ENCODE data around the gene TNNI3K. TPM values are rescaled to one million over a fixed set of nuclear protein-coding genes. Genes with fewer than 3 reads are reported as not detected.

Gene TNNI3K
- total RNA-seq, 1 experiment from 2014 or later: 0.49 TPM

DNA sequence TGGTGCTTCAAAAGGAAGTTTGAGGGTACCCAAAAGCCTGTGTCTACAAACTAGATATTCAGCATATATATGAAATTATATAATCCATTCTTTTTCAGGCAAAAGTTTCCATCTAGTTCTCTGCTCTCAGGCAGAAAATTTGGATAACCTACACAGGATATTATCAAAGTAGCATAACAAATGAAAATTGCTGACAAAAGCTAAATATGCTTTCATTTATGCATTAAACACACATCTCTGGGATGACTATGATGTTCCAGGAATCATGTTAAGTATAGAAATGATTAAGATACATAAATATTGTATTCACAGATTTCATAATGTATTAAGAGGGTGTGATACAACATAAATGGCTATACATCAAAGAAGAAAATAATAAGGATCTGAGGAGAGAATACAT, 184.4 kb downstream of the TNNI3K start:
- Histone ChIP-seq H3K4me2 (ENCODE audit: low read length) (no peak overlapping the region), H3K27me3 (ENCODE audit: insufficient read depth, low read length) (peaks cover 7% of the 10 kb centered on the region; the same call in 1 of the 2 replicates), H3K4me3 (replicated peaks in 1 of 2; ENCODE audit: low read depth in 1 of 2, low read length in 2 of 2) (no peak overlapping the region), H3K9me2 (ENCODE audit: insufficient read depth) (no peaks in the 10 kb centered on the region), H3K9ac (ENCODE audit: low read length) (no peak overlapping the region), H2AFZ (ENCODE audit: low read depth, low read length, poor library complexity, severe bottlenecking) (no peak overlapping the region), H4K20me1 (ENCODE audit: insufficient read depth) (no peaks in the 10 kb centered on the region; the same call in 1 of the 2 replicates), H3K27ac (ENCODE audit: low read depth, low read length) (no peak overlapping the region), H3K79me2 (ENCODE audit: insufficient read depth, low read length) (no peaks in the 10 kb centered on the region), H3K9me3 (ENCODE audit: control insufficient read depth in 1 of 2, insufficient read depth in 1 of 2, low read depth in 1 of 2, low read length in 2 of 2) (no peaks in the 10 kb centered on the region), H3K4me1 (ENCODE audit: control insufficient read depth in 1 of 2, insufficient read depth in 2 of 2, low read length in 2 of 2) (no peaks in the 10 kb centered on the region), H3K36me3 (ENCODE audit: control insufficient read depth in 1 of 2, insufficient read depth in 2 of 2, low read length in 2 of 2) (no peaks in the 10 kb centered on the region)
- TF ChIP-seq YY1 (IDR thresholded peaks at IDR 0.05; ENCODE audit: extremely low read depth, insufficient replicate concordance, low read depth, low read length): no peak
- TF ChIP-seq ZFX (IDR thresholded peaks at IDR 0.05): no peak
- TF ChIP-seq POLR2AphosphoS5 (IDR thresholded peaks at IDR 0.05; ENCODE audit: low read depth, low read length): no peak
- no peak for TF ChIP-seq EZH2phosphoT487 (IDR thresholded peaks at IDR 0.05; ENCODE audit: borderline replicate concordance)
- TF ChIP-seq, protein P1, sequence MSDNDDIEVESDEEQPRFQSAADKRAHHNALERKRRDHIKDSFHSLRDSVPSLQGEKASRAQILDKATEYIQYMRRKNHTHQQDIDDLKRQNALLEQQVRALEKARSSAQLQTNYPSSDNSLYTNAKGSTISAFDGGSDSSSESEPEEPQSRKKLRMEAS (IDR thresholded peaks at IDR 0.05): no peak
- no peak for TF ChIP-seq SIN3A (IDR thresholded peaks at IDR 0.05; ENCODE audit: low read depth)
- no peak for TF ChIP-seq POLR2A (IDR thresholded peaks at IDR 0.05; ENCODE audit: borderline replicate concordance, extremely low read depth, insufficient read depth, insufficient read length)
- no peak for TF ChIP-seq ELF1 (IDR thresholded peaks at IDR 0.05; ENCODE audit: borderline replicate concordance, low read depth)
- TF ChIP-seq ZNF274 (IDR thresholded peaks at IDR 0.05; ENCODE audit: low read depth, low read length): no peak
- TF ChIP-seq, protein P2, sequence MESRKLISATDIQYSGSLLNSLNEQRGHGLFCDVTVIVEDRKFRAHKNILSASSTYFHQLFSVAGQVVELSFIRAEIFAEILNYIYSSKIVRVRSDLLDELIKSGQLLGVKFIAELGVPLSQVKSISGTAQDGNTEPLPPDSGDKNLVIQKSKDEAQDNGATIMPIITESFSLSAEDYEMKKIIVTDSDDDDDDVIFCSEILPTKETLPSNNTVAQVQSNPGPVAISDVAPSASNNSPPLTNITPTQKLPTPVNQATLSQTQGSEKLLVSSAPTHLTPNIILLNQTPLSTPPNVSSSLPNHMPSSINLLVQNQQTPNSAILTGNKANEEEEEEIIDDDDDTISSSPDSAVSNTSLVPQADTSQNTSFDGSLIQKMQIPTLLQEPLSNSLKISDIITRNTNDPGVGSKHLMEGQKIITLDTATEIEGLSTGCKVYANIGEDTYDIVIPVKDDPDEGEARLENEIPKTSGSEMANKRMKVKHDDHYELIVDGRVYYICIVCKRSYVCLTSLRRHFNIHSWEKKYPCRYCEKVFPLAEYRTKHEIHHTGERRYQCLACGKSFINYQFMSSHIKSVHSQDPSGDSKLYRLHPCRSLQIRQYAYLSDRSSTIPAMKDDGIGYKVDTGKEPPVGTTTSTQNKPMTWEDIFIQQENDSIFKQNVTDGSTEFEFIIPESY (IDR thresholded peaks at IDR 0.05; ENCODE audit: extremely low read depth, insufficient replicate concordance, low read length): no peak
- BruUV-seq (replicated peaks): no TSS peak
- ChIA-PET CTCF (no interaction called here), RAD21 (ENCODE audit: low non-redundant PET in 1 of 2, low total read pairs in 2 of 2, uncharacterized antibody in 2 of 2, unreplicated experiment in 2 of 2) (no interaction called here), POLR2A (no interaction called here)
- DNase-seq (ENCODE audit: low read depth, low spot score) (no peak), ATAC-seq (no peak)
- intact Hi-C loops (cut with micrococcal nuclease): no loop called here
